ENCODE data around the gene GPAM.
"Not testable (repeated sequence)": the region's sequence is repeated elsewhere in the genome, so short reads cannot be mapped to it uniquely, and the experiment has no call there.

Gene GPAM

GRCh38 chr10:112183329-112184051, at the start of gene GPAM:
Gene GPAM, minus strand, starts transcription at chr10:112183765. Its CDS starts 1,981 bp downstream, at chr10:112181784.
- TF ChIP-seq CTCF (IDR thresholded peaks at IDR 0.05; ENCODE audit: low read depth, low read length), result no peak
- DNase-seq (ENCODE audit: extremely low read depth, low read depth), result peak; percentile 76

- no peak for DNase-seq (ENCODE audit: extremely low read depth, low read depth)
Observed at GRCh38 chr10:112232670-112233069, 49.1 kb upstream of the GPAM start.

GRCh38 chr10:112231602-112232400, 48.2 kb upstream of the GPAM start:
- TF ChIP-seq CTCF (IDR thresholded peaks at IDR 0.05; ENCODE audit: low read depth, low read length), result no peak

More at GRCh38 chr10:112232670-112233069, 49.1 kb upstream of the GPAM start:
- TF ChIP-seq CTCF (IDR thresholded peaks at IDR 0.05; ENCODE audit: low read depth, low read length), result no peak

GRCh38 chr10:112230325-112230988, 46.9 kb upstream of the GPAM start:
- no peak for TF ChIP-seq CTCF (IDR thresholded peaks at IDR 0.05; ENCODE audit: low read depth, low read length)
- DNase-seq (ENCODE audit: extremely low read depth, low read depth), result no peak

More at GRCh38 chr10:112231602-112232400, 48.2 kb upstream of the GPAM start:
- DNase-seq (ENCODE audit: extremely low read depth, low read depth), result no peak

- TF ChIP-seq CTCF (IDR thresholded peaks at IDR 0.05; ENCODE audit: low read depth, low read length), result no peak
Observed at GRCh38 chr10:112229901-112230300, 46.3 kb upstream of the GPAM start.

GRCh38 chr10:112229096-112229495, 45.5 kb upstream of the GPAM start:
- no peak for DNase-seq (ENCODE audit: extremely low read depth, low read depth)
- no peak for TF ChIP-seq CTCF (IDR thresholded peaks at IDR 0.05; ENCODE audit: low read depth, low read length)

More at GRCh38 chr10:112229901-112230300, 46.3 kb upstream of the GPAM start:
- no peak for DNase-seq (ENCODE audit: extremely low read depth, low read depth)

GRCh38 chr10:112228366-112229088, 45.0 kb upstream of the GPAM start:
- DNase-seq (ENCODE audit: extremely low read depth, low read depth), result not testable (repeated sequence)
